ENCODE results near the gene FAM186B. TPM values are rescaled to one million over a fixed set of nuclear protein-coding genes. Genes with fewer than 3 reads are reported as not detected.
"Not testable (repeated sequence)": the region's sequence is repeated elsewhere in the genome, so short reads cannot be mapped to it uniquely, and the experiment has no call there.

FAM186B gene
- total RNA-seq: 1 to 10 TPM in 2 of 6 donors, under 1 TPM in 4; 0.20 to 3.1 (median 0.73) TPM

GRCh38 chr12:49605539-49605938, at the start of gene FAM186B:
TSS of gene FAM186B (minus strand) at chr12:49605639. CDS start at chr12:49605477, 162 bp downstream.
- H3K27me3 ChIP-seq; H3K9me3 ChIP-seq; H3K4me1 ChIP-seq; H3K27ac ChIP-seq; ATAC-seq (ENCODE audit: low FRiP score in 2 of 2); H3K36me3 ChIP-seq; H3K4me3 ChIP-seq; DNase-seq: not testable (repeated sequence)
- WGBS, 2 donors: 97 to 99% methylated on average over 4 of the region's 4 CpGs

GRCh38 chr12:49654715-49655114, 49.3 kb upstream of the FAM186B start:
- H3K9me3 ChIP-seq: no peaks in the 10 kb centered on the region
- ATAC-seq (ENCODE audit: low FRiP score in 2 of 2) (no peak), DNase-seq (no peak)
- 67 to 87% methylated on average over 3 to 5 of the region's 5 CpGs for WGBS, 2 donors
- peak overlapping the region; percentile 21 to 77 (median 59) for H3K27ac ChIP-seq
- TF ChIP-seq POLR2AphosphoS5 (IDR thresholded peaks at IDR 0.05) (no peak), POLR2A (IDR thresholded peaks at IDR 0.05) (no peak), EP300 (IDR thresholded peaks at IDR 0.05) (no peak), CTCF (IDR thresholded peaks at IDR 0.05) (no peak)
- peaks cover 13 to 20% (median 17%) of the 10 kb centered on the region in 4 donors for H3K4me1 ChIP-seq
- H3K4me3 ChIP-seq: no peak overlapping the region
- H3K27me3 ChIP-seq: no peaks in the 10 kb centered on the region
- H3K36me3 ChIP-seq: peaks cover 0 to 77% (median 35%) of the 10 kb centered on the region in 4 donors

- ATAC-seq (ENCODE audit: low FRiP score in 2 of 2): no peak
- peaks cover 0 to 89% (median 39%) of the 10 kb centered on the region in 4 donors for H3K36me3 ChIP-seq
Measured at GRCh38 chr12:49652921-49653520, 47.6 kb upstream of the FAM186B start.

GRCh38 chr12:49651855-49652254, 46.4 kb upstream of the FAM186B start:
- ATAC-seq (ENCODE audit: low FRiP score in 2 of 2) (no peak), DNase-seq (no peak)
- no peak for TF ChIP-seq EP300 (IDR thresholded peaks at IDR 0.05)
- no peak for TF ChIP-seq CTCF (IDR thresholded peaks at IDR 0.05)
- TF ChIP-seq POLR2AphosphoS5 (IDR thresholded peaks at IDR 0.05): no peak
- TF ChIP-seq POLR2A (IDR thresholded peaks at IDR 0.05): no peak
- peaks cover 33 to 46% (median 35%) of the 10 kb centered on the region in 4 donors for H3K4me1 ChIP-seq
- H3K27me3 ChIP-seq: no peaks in the 10 kb centered on the region
- H3K27ac ChIP-seq: peak overlapping the region in 2 of 4 donors; percentile 30 to 73
- WGBS, 2 donors: 71 to 78% methylated on average over 8 of the region's 8 CpGs
- no peaks in the 10 kb centered on the region for H3K9me3 ChIP-seq
- peaks cover 0 to 82% (median 37%) of the 10 kb centered on the region in 4 donors for H3K36me3 ChIP-seq
- no peak overlapping the region for H3K4me3 ChIP-seq

More at GRCh38 chr12:49652921-49653520, 47.6 kb upstream of the FAM186B start:
- Histone ChIP-seq H3K27me3 (no peaks in the 10 kb centered on the region), H3K9me3 (no peaks in the 10 kb centered on the region), H3K4me3 (no peak overlapping the region), H3K4me1 (peaks cover 23 to 34% (median 25%) of the 10 kb centered on the region in 4 donors), H3K27ac (peak overlapping the region in 2 of 4 donors; percentile 73 to 77)
- WGBS, 2 donors: 78 to 97% methylated on average over 3 to 4 of the region's 4 CpGs
- no peak for TF ChIP-seq EP300 (IDR thresholded peaks at IDR 0.05)
- no peak for TF ChIP-seq CTCF (IDR thresholded peaks at IDR 0.05)
- no peak for TF ChIP-seq POLR2A (IDR thresholded peaks at IDR 0.05)
- TF ChIP-seq POLR2AphosphoS5 (IDR thresholded peaks at IDR 0.05): no peak
- DNase-seq: no peak

- 80 to 83% methylated on average over 5 of the region's 5 CpGs for WGBS, 2 donors
- H3K27ac ChIP-seq: peak overlapping the region in 2 of 4 donors; percentile 79 to 86
- H3K27me3 ChIP-seq: no peaks in the 10 kb centered on the region
- H3K36me3 ChIP-seq: peaks cover 0 to 91% (median 43%) of the 10 kb centered on the region in 4 donors
- ATAC-seq (ENCODE audit: low FRiP score in 2 of 2) (no peak), DNase-seq (no peak)
- H3K4me1 ChIP-seq: peaks cover 42 to 58% (median 45%) of the 10 kb centered on the region in 4 donors
- TF ChIP-seq EP300 (IDR thresholded peaks at IDR 0.05) (no peak), CTCF (IDR thresholded peaks at IDR 0.05) (no peak), POLR2AphosphoS5 (IDR thresholded peaks at IDR 0.05) (no peak), POLR2A (IDR thresholded peaks at IDR 0.05) (no peak)
- H3K9me3 ChIP-seq: no peaks in the 10 kb centered on the region
- H3K4me3 ChIP-seq: no peak overlapping the region
Measured at GRCh38 chr12:49649892-49650291, 44.5 kb upstream of the FAM186B start.
